HEK293 (cell line): ENCODE measurements around the gene LTN1.
"Not testable (repeated sequence)": the region's sequence is repeated elsewhere in the genome, so short reads cannot be mapped to it uniquely, and the experiment has no call there.

Experiments
- CTCF ChIA-PET: fragments of 350-600 bp; formaldehyde crosslinking; extraction: SDS; loops from one replicate; lab custom pipeline; 2021; ENCODE audit warnings: antibody characterized with exemption; lab: Yijun Ruan, JAX
- POLR2A ChIA-PET: fragments of 300-600 bp; formaldehyde crosslinking; extraction: SDS; loops from one replicate; lab custom pipeline; 2020; ENCODE audit warnings: antibody characterized with exemption, inconsistent platforms; lab: Yijun Ruan, JAX
- H3K27ac ChIP-seq: fragments of 200-500 bp; sonication (Bioruptor generic); 2 replicates; pipeline ENCODE4 v1.5.1; 2014; ENCODE audit warnings: low read depth, low read length, control low read depth, inconsistent platforms; ENCODE audit errors: extremely low read depth
- H3K36me3 ChIP-seq, 2 experiments: fragments of 200-500 bp in 1 of 2; sonication (Bioruptor generic) in 1 of 2; 1 replicate in 1 of 2; 2 replicates in 1 of 2; pipeline ENCODE4 v1.5.1; 2014 to 2017; ENCODE audit warnings: inconsistent platforms in 2 of 2, low read length in 2 of 2; ENCODE audit not compliant: control insufficient read depth in 2 of 2, insufficient read depth in 1 of 2
- H3K4me1 ChIP-seq: fragments of 200-500 bp; sonication (Bioruptor generic); 2 replicates; pipeline ENCODE4 v1.5.1; 2014; ENCODE audit warnings: mild to moderate bottlenecking, low read length, inconsistent platforms; ENCODE audit not compliant: control insufficient read depth, insufficient read depth
- H3K4me3 ChIP-seq: 2 replicates; pipeline ENCODE4 v1.5.1; 2011; ENCODE audit warnings: low read depth, mild to moderate bottlenecking, control low read depth, low read length, moderate library complexity
- H3K9me3 ChIP-seq: fragments of 200-500 bp; sonication (Bioruptor generic); 2 replicates; pipeline ENCODE4 v1.5.1; 2014; ENCODE audit warnings: low read depth, low read length, inconsistent platforms; ENCODE audit not compliant: control insufficient read depth, insufficient read depth
- GLIS1 ChIP-seq: fragments of 450-650 bp; formaldehyde crosslinking; IDR thresholded peaks from 2 replicates; pipeline ENCODE4 v1.5.1; 2016; ENCODE audit warnings: missing biosample characterization, missing genetic modification characterization
- GLIS2 ChIP-seq: fragments of 450-650 bp; formaldehyde crosslinking; IDR thresholded peaks from 2 replicates; pipeline ENCODE4 v1.5.1; 2016; ENCODE audit warnings: missing biosample characterization, missing genetic modification characterization
- INSM2 ChIP-seq: fragments of 450-650 bp; formaldehyde crosslinking; IDR thresholded peaks from 2 replicates; pipeline ENCODE4 v1.5.1; 2016; ENCODE audit warnings: missing biosample characterization, missing genetic modification characterization
- KLF1 ChIP-seq: fragments of 450-650 bp; formaldehyde crosslinking; IDR thresholded peaks from 2 replicates; pipeline ENCODE4 v1.5.1; 2016; ENCODE audit warnings: missing biosample characterization, missing genetic modification characterization
- KLF16 ChIP-seq: fragments of 450-650 bp; formaldehyde crosslinking; IDR thresholded peaks from 2 replicates; pipeline ENCODE4 v1.5.1; 2017; ENCODE audit warnings: missing biosample characterization, missing genetic modification characterization
- PRDM1 ChIP-seq: fragments of 450-650 bp; formaldehyde crosslinking; IDR thresholded peaks from 2 replicates; pipeline ENCODE4; 2016; ENCODE audit warnings: missing biosample characterization, missing genetic modification characterization
- SALL2 ChIP-seq: fragments of 450-650 bp; formaldehyde crosslinking; IDR thresholded peaks from 2 replicates; pipeline ENCODE4 v1.5.0; 2017; ENCODE audit warnings: missing biosample characterization, mild to moderate bottlenecking, missing genetic modification characterization, borderline replicate concordance
- SCRT1 ChIP-seq: fragments of 450-650 bp; formaldehyde crosslinking; IDR thresholded peaks from 2 replicates; pipeline ENCODE4 v1.5.1; 2016; ENCODE audit warnings: missing biosample characterization, missing genetic modification characterization, borderline replicate concordance
- SP7 ChIP-seq: fragments of 450-650 bp; formaldehyde crosslinking; IDR thresholded peaks from 2 replicates; pipeline ENCODE4 v1.5.1; 2016; ENCODE audit warnings: missing biosample characterization, missing genetic modification characterization
- TSHZ1 ChIP-seq: fragments of 450-650 bp; formaldehyde crosslinking; IDR thresholded peaks from 2 replicates; pipeline ENCODE4 v1.5.1; 2016; ENCODE audit warnings: missing biosample characterization, missing genetic modification characterization, borderline replicate concordance
- ZBTB7A ChIP-seq: fragments of 450-650 bp; formaldehyde crosslinking; IDR thresholded peaks from 2 replicates; pipeline ENCODE4 v1.5.1; 2016; ENCODE audit warnings: low read depth, missing biosample characterization, missing genetic modification characterization
- ZNF239 ChIP-seq: fragments of 450-650 bp; formaldehyde crosslinking; IDR thresholded peaks from 2 replicates; pipeline ENCODE4 v1.5.1; 2016; ENCODE audit warnings: missing biosample characterization, missing genetic modification characterization
- ZNF341 ChIP-seq: fragments of 450-650 bp; formaldehyde crosslinking; IDR thresholded peaks from 2 replicates; pipeline ENCODE4; 2016; ENCODE audit warnings: low read depth, missing biosample characterization, missing genetic modification characterization
- ZNF404 ChIP-seq: fragments of 450-650 bp; formaldehyde crosslinking; IDR thresholded peaks from 2 replicates; pipeline ENCODE4 v1.5.1; 2017; ENCODE audit warnings: missing biosample characterization, missing genetic modification characterization
- ZNF561 ChIP-seq: fragments of 450-650 bp; IDR thresholded peaks from 2 replicates; pipeline ENCODE4 v1.5.1; 2018; ENCODE audit warnings: missing biosample characterization, missing genetic modification characterization, borderline replicate concordance
- ZNF692 ChIP-seq: fragments of 450-650 bp; formaldehyde crosslinking; IDR thresholded peaks from 2 replicates; pipeline ENCODE4 v1.5.1; 2016; ENCODE audit warnings: missing biosample characterization, missing genetic modification characterization
- ZNF785 ChIP-seq: fragments of 450-650 bp; formaldehyde crosslinking; IDR thresholded peaks from 2 replicates; pipeline ENCODE4 v1.5.1; 2016; ENCODE audit warnings: missing biosample characterization, missing genetic modification characterization
- TF ChIP-seq, protein P1 (sequence below): fragments of 450-650 bp; formaldehyde crosslinking; IDR thresholded peaks from 2 replicates; pipeline ENCODE4 v1.5.1; 2016; ENCODE audit warnings: missing biosample characterization, missing genetic modification characterization
- TF ChIP-seq, protein P2 (sequence below): fragments of 450-650 bp; formaldehyde crosslinking; IDR thresholded peaks from 2 replicates; pipeline ENCODE4 v1.5.1; 2016; ENCODE audit warnings: missing biosample characterization, missing genetic modification characterization
- TF ChIP-seq, protein P3 (sequence below): fragments of 450-650 bp; formaldehyde crosslinking; IDR thresholded peaks from 2 replicates; pipeline ENCODE4; 2016; ENCODE audit warnings: missing biosample characterization, missing genetic modification characterization

LTN1 gene

DNA sequence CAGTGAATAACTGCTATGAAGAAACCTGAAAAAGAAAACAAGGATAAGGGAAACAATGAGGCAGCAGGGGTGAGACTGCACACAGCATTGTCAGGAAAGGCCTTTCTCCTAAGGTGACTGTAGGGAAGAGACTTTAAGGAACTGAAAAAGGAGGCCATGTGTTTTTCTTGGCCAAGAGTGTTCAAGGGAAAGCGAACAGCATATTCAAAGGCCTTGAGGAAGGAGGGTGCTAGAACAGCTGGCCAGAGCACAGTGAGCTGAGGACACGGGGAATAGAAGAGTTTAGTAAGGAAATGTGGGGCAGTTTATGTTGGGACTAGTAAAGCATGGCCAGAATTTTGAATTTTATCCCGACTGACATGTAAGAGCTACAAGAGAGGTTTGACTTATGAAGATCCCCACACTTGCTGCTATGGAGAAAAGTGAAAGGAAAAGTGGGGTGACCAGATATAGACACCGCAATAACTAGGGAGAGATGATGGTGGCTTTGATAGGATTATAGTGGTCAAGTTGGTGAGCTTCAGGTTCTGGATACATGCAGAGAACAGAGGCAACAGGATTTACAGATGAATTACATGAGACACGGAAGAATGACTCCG is 25.1 kb upstream of the LTN1 start:
- Histone ChIP-seq H3K36me3 (no peaks in the 10 kb centered on the region; a peak in 1 of 3 replicates), H3K27ac (no peak overlapping the region), H3K4me1 (no peaks in the 10 kb centered on the region), H3K4me3 (no peak overlapping the region), H3K9me3 (no peaks in the 10 kb centered on the region)
- TF ChIP-seq KLF1 (no peak), ZNF785 (no peak), ZBTB7A (no peak), ZNF561 (tag by site-specific recombination) (no peak), GLIS1 (tag by site-specific recombination) (no peak), ZNF404 (no peak), ZNF692 (tag by site-specific recombination) (no peak), INSM2 (tag by site-specific recombination) (no peak), TSHZ1 (tag by site-specific recombination) (no peak), GLIS2 (tag by site-specific recombination) (no peak), ZNF341 (tag by site-specific recombination) (peak; percentile 76), KLF16 (tag by site-specific recombination) (no peak), PRDM1 (tag by site-specific recombination) (peak; percentile 61), SCRT1 (tag by site-specific recombination) (no peak), SP7 (0 out of 2 replicates have a peak, but pooled peaks have one; percentile 21), SALL2 (tag by site-specific recombination) (no peak), ZNF239 (tag by site-specific recombination) (0 out of 2 replicates have a peak, but pooled peaks have one; percentile 6)
- TF ChIP-seq, protein P1, sequence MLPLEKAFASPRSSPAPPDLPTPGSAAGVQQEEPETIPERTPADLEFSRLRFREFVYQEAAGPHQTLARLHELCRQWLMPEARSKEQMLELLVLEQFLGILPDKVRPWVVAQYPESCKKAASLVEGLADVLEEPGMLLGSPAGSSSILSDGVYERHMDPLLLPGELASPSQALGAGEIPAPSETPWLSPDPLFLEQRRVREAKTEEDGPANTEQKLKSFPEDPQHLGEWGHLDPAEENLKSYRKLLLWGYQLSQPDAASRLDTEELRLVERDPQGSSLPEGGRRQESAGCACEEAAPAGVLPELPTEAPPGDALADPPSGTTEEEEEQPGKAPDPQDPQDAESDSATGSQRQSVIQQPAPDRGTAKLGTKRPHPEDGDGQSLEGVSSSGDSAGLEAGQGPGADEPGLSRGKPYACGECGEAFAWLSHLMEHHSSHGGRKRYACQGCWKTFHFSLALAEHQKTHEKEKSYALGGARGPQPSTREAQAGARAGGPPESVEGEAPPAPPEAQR (tag by site-specific recombination): no peak
- TF ChIP-seq, protein P2, sequence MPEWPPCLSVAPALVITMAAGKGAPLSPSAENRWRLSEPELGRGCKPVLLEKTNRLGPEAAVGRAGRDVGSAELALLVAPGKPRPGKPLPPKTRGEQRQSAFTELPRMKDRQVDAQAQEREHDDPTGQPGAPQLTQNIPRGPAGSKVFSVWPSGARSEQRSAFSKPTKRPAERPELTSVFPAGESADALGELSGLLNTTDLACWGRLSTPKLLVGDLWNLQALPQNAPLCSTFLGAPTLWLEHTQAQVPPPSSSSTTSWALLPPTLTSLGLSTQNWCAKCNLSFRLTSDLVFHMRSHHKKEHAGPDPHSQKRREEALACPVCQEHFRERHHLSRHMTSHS (tag by site-specific recombination): no peak
- TF ChIP-seq, protein P3, sequence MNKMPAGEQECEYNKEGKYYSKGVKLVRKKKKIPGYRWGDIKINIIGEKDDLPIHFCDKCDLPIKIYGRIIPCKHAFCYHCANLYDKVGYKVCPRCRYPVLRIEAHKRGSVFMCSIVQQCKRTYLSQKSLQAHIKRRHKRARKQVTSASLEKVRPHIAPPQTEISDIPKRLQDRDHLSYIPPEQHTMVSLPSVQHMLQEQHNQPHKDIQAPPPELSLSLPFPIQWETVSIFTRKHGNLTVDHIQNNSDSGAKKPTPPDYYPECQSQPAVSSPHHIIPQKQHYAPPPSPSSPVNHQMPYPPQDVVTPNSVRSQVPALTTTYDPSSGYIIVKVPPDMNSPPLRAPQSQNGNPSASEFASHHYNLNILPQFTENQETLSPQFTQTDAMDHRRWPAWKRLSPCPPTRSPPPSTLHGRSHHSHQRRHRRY: no peak
- POLR2A ChIA-PET: interaction anchor here (1.7 to 3.0 kb wide), 3 partner anchors 15 to 56 kb away, joined by 7 to 57 read pairs (median 12); partner anchors contain the start of genes CCT8 and LTN1
- CTCF ChIA-PET: interaction anchor here (0.8 kb wide), 1 partner anchor 12 kb away, joined by 3 read pairs; no protein-coding TSS in a partner anchor

DNA sequence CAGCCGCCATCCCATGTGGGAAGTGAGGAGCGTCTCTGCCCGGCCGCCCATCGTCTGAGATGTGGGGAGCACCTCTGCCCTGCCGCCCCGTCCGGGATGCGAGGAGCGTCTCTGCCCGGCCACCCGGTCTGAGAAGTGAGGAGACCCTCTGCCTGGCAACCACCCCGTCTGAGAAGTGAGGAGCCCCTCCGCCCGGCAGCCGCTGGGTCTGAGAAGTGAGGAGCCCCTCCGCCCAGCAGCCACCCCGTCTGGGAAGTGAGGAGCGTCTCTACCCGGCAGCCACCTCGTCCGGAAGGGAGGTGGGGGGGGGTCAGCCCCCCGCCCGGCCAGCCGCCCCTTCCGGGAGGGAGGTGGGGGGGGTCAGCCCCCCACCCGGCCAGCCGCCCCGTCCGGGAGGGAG is 18.6 kb upstream of the LTN1 start:
- H3K4me1 ChIP-seq, POLR2A ChIA-PET, H3K9me3 ChIP-seq, H3K4me3 ChIP-seq, CTCF ChIA-PET, H3K27ac ChIP-seq: not testable (repeated sequence)
- peaks cover 0 to 18% of the 10 kb centered on the region in 2 experiments; a peak in 2 of 3 replicates for H3K36me3 ChIP-seq
